HCT116 (cell line): ENCODE measurements around the gene CDH23. TPM values are rescaled to one million over a fixed set of nuclear protein-coding genes. Genes with fewer than 3 reads are reported as not detected.

ENCODE experiments used
- ATAC-seq: fragments of 200-7000 bp; cut with Tn5 transposase; 2 replicates; pipeline ENCODE4 v1.9.1; 2020; ENCODE audit warnings: mild to moderate bottlenecking, moderate library complexity
- BruUV-seq: library from RNA; stranded (reverse); fragments of 400-500 nt; replicated peaks from 2 replicates; lab custom pipeline; 2021; lab: Mats Ljungman, UMichigan
- CTCF ChIA-PET: fragments of 300-600 bp; sonication (Branson Sonifier 250); formaldehyde crosslinking; loops from one replicate; lab custom pipeline; 2021; ENCODE audit warnings: antibody characterized with exemption; lab: Charles Lee
- POLR2A ChIA-PET: fragments of 300-600, 350-600 bp; sonication (Branson Sonifier 250); formaldehyde crosslinking; loops from one replicate; lab custom pipeline; 2021; ENCODE audit warnings: antibody characterized with exemption; lab: Charles Lee
- RAD21 ChIA-PET, 2 experiments: fragments of 300-600 bp; sonication (Branson Sonifier 250); formaldehyde crosslinking; loops; one replicate each; lab custom pipeline; 2023; ENCODE audit warnings: low total read pairs in 2 of 2; ENCODE audit not compliant: uncharacterized antibody in 2 of 2, unreplicated experiment in 2 of 2, low non-redundant PET in 1 of 2; lab: Charles Lee
- DNase-seq: peaks from one replicate; pipeline ENCODE4 v3.0.0-alpha.2; 2010; ENCODE audit warnings: low read depth, low spot score
- H2AFZ ChIP-seq: fragments of 200-600 bp; shearing (Covaris generic), sonication (generic); 2 replicates; pipeline ENCODE4 v1.6.1; 2017; ENCODE audit warnings: low read depth, mixed run types, mixed read lengths, antibody characterized with exemption, low read length; ENCODE audit not compliant: poor library complexity, severe bottlenecking
- H3K27ac ChIP-seq: 2 replicates; pipeline ENCODE4 v1.5.1; 2012; ENCODE audit warnings: low read depth, low read length
- H3K27me3 ChIP-seq: fragments of 200-600 bp; sonication (generic); 2 replicates; pipeline ENCODE4 v1.6.1; 2016; ENCODE audit warnings: mixed run types, low read length, mixed read lengths; ENCODE audit not compliant: insufficient read depth
- H3K36me3 ChIP-seq, 2 experiments: fragments of 200-500 bp in 1 of 2; fragments of 200-600 bp in 1 of 2; sonication (Bioruptor generic) in 1 of 2; sonication (generic) in 1 of 2; 2 replicates each; pipeline versions ENCODE4 v1.5.1 to v1.6.1; 2014 to 2016; ENCODE audit warnings: low read length in 2 of 2, inconsistent platforms in 1 of 2, mixed read lengths in 1 of 2, mixed run types in 1 of 2; ENCODE audit not compliant: insufficient read depth in 2 of 2, control insufficient read depth in 1 of 2
- H3K4me1 ChIP-seq, 2 experiments: fragments of 200-600 bp in 1 of 2; sonication (generic) in 1 of 2; 2 replicates each; pipeline versions ENCODE4 v1.5.1 to v1.6.1; 2012 to 2017; ENCODE audit warnings: low read length in 2 of 2, inconsistent platforms in 1 of 2, mild to moderate bottlenecking in 1 of 2, mixed read lengths in 1 of 2, mixed run types in 1 of 2, moderate library complexity in 1 of 2; ENCODE audit not compliant: insufficient read depth in 2 of 2, control insufficient read depth in 1 of 2
- H3K4me2 ChIP-seq: fragments of 200-600 bp; sonication (generic); 2 replicates; pipeline ENCODE4 v1.6.1; 2017; ENCODE audit warnings: mixed run types, low read length, mixed read lengths
- H3K4me3 ChIP-seq, 2 experiments: fragments of 200-600 bp in 1 of 2; sonication (generic) in 1 of 2; replicated peaks in 1 of 2; 2 replicates each; pipeline ENCODE4 v1.5.1; 2011 to 2016; ENCODE audit warnings: low read length in 2 of 2, control low read depth in 1 of 2, low read depth in 1 of 2, mild to moderate bottlenecking in 1 of 2, mixed read lengths in 1 of 2, mixed run types in 1 of 2
- H3K79me2 ChIP-seq: fragments of 200-600 bp; sonication (generic); 2 replicates; pipeline ENCODE4 v1.6.1; 2017; ENCODE audit warnings: mild to moderate bottlenecking, mixed run types, low read length, moderate library complexity, mixed read lengths; ENCODE audit not compliant: insufficient read depth
- H3K9ac ChIP-seq: fragments of 200-600 bp; sonication (generic); 2 replicates; pipeline ENCODE4 v1.6.1; 2016; ENCODE audit warnings: low read length, mixed read lengths
- H3K9me2 ChIP-seq: fragments of 200-600 bp; sonication (generic), shearing (Covaris generic); 2 replicates; pipeline ENCODE4 v1.6.1; 2017; ENCODE audit warnings: mixed run types, mild to moderate bottlenecking, moderate library complexity; ENCODE audit not compliant: insufficient read depth
- H3K9me3 ChIP-seq, 2 experiments: fragments of 200-500 bp in 1 of 2; fragments of 200-600 bp in 1 of 2; sonication (Bioruptor generic) in 1 of 2; sonication (generic) in 1 of 2; 2 replicates each; pipeline ENCODE4 v1.6.1; 2014 to 2017; ENCODE audit warnings: low read length in 2 of 2, mixed read lengths in 2 of 2, inconsistent platforms in 1 of 2, low read depth in 1 of 2, mild to moderate bottlenecking in 1 of 2, mixed run types in 1 of 2, moderate library complexity in 1 of 2; ENCODE audit not compliant: control insufficient read depth in 1 of 2, insufficient read depth in 1 of 2
- H4K20me1 ChIP-seq: fragments of 200-600 bp; sonication (generic), shearing (Covaris generic); 2 replicates; pipeline ENCODE4 v1.6.1; 2017; ENCODE audit warnings: mixed run types, mild to moderate bottlenecking, moderate library complexity; ENCODE audit not compliant: insufficient read depth
- ATF3 ChIP-seq: IDR thresholded peaks from 2 replicates; pipeline ENCODE4 v1.6.1; 2012
- CBX3 ChIP-seq: IDR thresholded peaks from 2 replicates; pipeline ENCODE4 v1.6.1; 2012; ENCODE audit warnings: low read depth
- CEBPB ChIP-seq: IDR thresholded peaks from 2 replicates; pipeline ENCODE4 v1.6.1; 2012; ENCODE audit warnings: low read depth
- CTCF ChIP-seq, 3 experiments: fragments of 200-600 bp in 1 of 3; sonication (generic) in 1 of 3; IDR thresholded peaks in 2 of 3; conservative IDR thresholded peaks in 1 of 3; 2 replicates each; pipeline ENCODE4 v1.5.1; 2012 to 2017; ENCODE audit warnings: low read depth in 2 of 3, low read length in 2 of 3, antibody characterized with exemption in 1 of 3, borderline replicate concordance in 1 of 3, control low read depth in 1 of 3, mild to moderate bottlenecking in 1 of 3, mixed read lengths in 1 of 3, mixed run types in 1 of 3, moderate library complexity in 1 of 3; ENCODE audit not compliant: insufficient read depth in 1 of 3
- EGR1 ChIP-seq: IDR thresholded peaks from 2 replicates; pipeline ENCODE4 v1.6.1; 2012; ENCODE audit warnings: low read depth
- EZH2phosphoT487 ChIP-seq: fragments of 200-600 bp; IDR thresholded peaks from 2 replicates; pipeline ENCODE4 v1.6.1; 2018; ENCODE audit warnings: antibody characterized with exemption, borderline replicate concordance
- FOSL1 ChIP-seq: IDR thresholded peaks from 2 replicates; pipeline ENCODE4 v1.6.1; 2012; ENCODE audit warnings: low read depth
- JUND ChIP-seq: IDR thresholded peaks from 2 replicates; pipeline ENCODE4 v1.6.1; 2012
- MAX ChIP-seq: IDR thresholded peaks from 2 replicates; pipeline ENCODE4 v1.6.1; 2012
- POLR2A ChIP-seq: IDR thresholded peaks from 2 replicates; pipeline ENCODE4 v1.7.0; 2011; ENCODE audit warnings: borderline replicate concordance; ENCODE audit not compliant: insufficient read depth, insufficient read length; ENCODE audit errors: extremely low read depth
- POLR2AphosphoS5 ChIP-seq: IDR thresholded peaks from 2 replicates; pipeline ENCODE4 v1.6.1; 2011; ENCODE audit warnings: mild to moderate bottlenecking, low read depth, low read length, moderate library complexity
- SIN3A ChIP-seq: IDR thresholded peaks from 2 replicates; pipeline ENCODE4 v1.6.1; 2012; ENCODE audit warnings: low read depth
- SP1 ChIP-seq: IDR thresholded peaks from 2 replicates; pipeline ENCODE4 v1.6.1; 2012; ENCODE audit warnings: low read depth
- YY1 ChIP-seq: IDR thresholded peaks from 2 replicates; pipeline ENCODE4 v1.6.1; 2011; ENCODE audit warnings: low read length, low read depth, moderate library complexity, mild to moderate bottlenecking; ENCODE audit not compliant: insufficient replicate concordance; ENCODE audit errors: extremely low read depth
- ZBTB33 ChIP-seq: IDR thresholded peaks from 2 replicates; pipeline ENCODE4 v1.6.1; 2011; ENCODE audit warnings: mild to moderate bottlenecking, low read length, moderate library complexity; ENCODE audit not compliant: insufficient replicate concordance; ENCODE audit errors: extremely low read depth
- ZFX ChIP-seq: fragments of 450-650 bp; IDR thresholded peaks from 2 replicates; pipeline ENCODE4 v1.6.1; 2017
- ZNF274 ChIP-seq: fragments of 200-500 bp; sonication (Bioruptor generic); IDR thresholded peaks from 2 replicates; pipeline ENCODE4 v1.6.1; 2014; ENCODE audit warnings: mild to moderate bottlenecking, low read depth, low read length, inconsistent platforms
- intact Hi-C: fragments of 100-400 bp; cut with micrococcal nuclease; formaldehyde crosslinking; loops from 2 replicates; pipeline ENCODE4 v1.10.0; 2022
- total RNA-seq: library from RNA; stranded (reverse); gene quantifications from one replicate; pipeline ENCODE4 v1.2.1, GENCODE V29; 2021; ENCODE audit not compliant: unreplicated experiment

CDH23 gene
- total RNA-seq, 1 experiment from 2014 or later: not detected

- Histone ChIP-seq H3K27me3 (no peaks in the 10 kb centered on the region), H3K4me2 (no peak overlapping the region), H3K9me3 (no peaks in the 10 kb centered on the region), H3K4me1 (peaks cover 5 to 19% of the 10 kb centered on the region in 2 experiments; a peak in 3 of 4 replicates), H3K36me3 (no peaks in the 10 kb centered on the region), H3K9ac (no peak overlapping the region), H3K4me3 (no peak overlapping the region), H3K9me2 (no peaks in the 10 kb centered on the region), H3K79me2 (no peaks in the 10 kb centered on the region), H2AFZ (no peak overlapping the region), H4K20me1 (no peaks in the 10 kb centered on the region), H3K27ac (no peak overlapping the region)
- ATAC-seq (no peak), DNase-seq (no peak)
- intact Hi-C loops: no loop called here
- POLR2A ChIA-PET: no interaction called here
- CTCF ChIA-PET: no interaction called here
- RAD21 ChIA-PET: no interaction called here
- BruUV-seq: no TSS peak
- TF ChIP-seq EGR1: no peak
These were observed 347.1 kb downstream of the CDH23 start for GRCh38 chr10:71743866-71744265.

GRCh38 chr10:71744897-71745663 lies 348.4 kb downstream of the CDH23 start:
- no peaks in the 10 kb centered on the region for H4K20me1 ChIP-seq
- H3K4me2 ChIP-seq: no peak overlapping the region
- H3K4me1 ChIP-seq: peaks cover 5 to 19% of the 10 kb centered on the region in 2 experiments; a peak in 3 of 4 replicates
- H3K4me3 ChIP-seq: no peak overlapping the region
- no TSS peak for BruUV-seq
- no peak overlapping the region for H3K9ac ChIP-seq
- ChIA-PET POLR2A (no interaction called here), RAD21 (no interaction called here), CTCF (no interaction called here)
- H3K79me2 ChIP-seq: no peaks in the 10 kb centered on the region
- intact Hi-C loops: no loop called here
- no peaks in the 10 kb centered on the region for H3K36me3 ChIP-seq
- no peak overlapping the region for H2AFZ ChIP-seq
- DNase-seq (no peak), ATAC-seq (no peak)
- H3K9me3 ChIP-seq: no peaks in the 10 kb centered on the region
- H3K27me3 ChIP-seq: no peaks in the 10 kb centered on the region
- H3K9me2 ChIP-seq: no peaks in the 10 kb centered on the region
- H3K27ac ChIP-seq: no peak overlapping the region
- TF ChIP-seq CEBPB (no peak), FOSL1 (no peak), EGR1 (no peak), ZBTB33 (no peak), JUND (no peak), MAX (no peak), SP1 (no peak), EZH2phosphoT487 (no peak), ATF3 (no peak), ZFX (no peak), CTCF (IDR thresholded peaks at IDR 0.05 in 2 of 3, conservative IDR thresholded peaks at IDR 0.05 in 1 of 3; ENCODE audit: borderline replicate concordance in 1 of 3, insufficient read depth in 1 of 3, low read depth in 2 of 3, low read length in 2 of 3) (no peak), POLR2A (no peak), SIN3A (no peak), YY1 (no peak), CBX3 (no peak), POLR2AphosphoS5 (no peak), ZNF274 (no peak)
